ENCODE data around the gene WRNIP1. TPM values are rescaled to one million over a fixed set of nuclear protein-coding genes. Genes with fewer than 3 reads are reported as not detected.

Gene WRNIP1
- polyA plus RNA-seq, 1 experiment, result 28.0 TPM

DNA sequence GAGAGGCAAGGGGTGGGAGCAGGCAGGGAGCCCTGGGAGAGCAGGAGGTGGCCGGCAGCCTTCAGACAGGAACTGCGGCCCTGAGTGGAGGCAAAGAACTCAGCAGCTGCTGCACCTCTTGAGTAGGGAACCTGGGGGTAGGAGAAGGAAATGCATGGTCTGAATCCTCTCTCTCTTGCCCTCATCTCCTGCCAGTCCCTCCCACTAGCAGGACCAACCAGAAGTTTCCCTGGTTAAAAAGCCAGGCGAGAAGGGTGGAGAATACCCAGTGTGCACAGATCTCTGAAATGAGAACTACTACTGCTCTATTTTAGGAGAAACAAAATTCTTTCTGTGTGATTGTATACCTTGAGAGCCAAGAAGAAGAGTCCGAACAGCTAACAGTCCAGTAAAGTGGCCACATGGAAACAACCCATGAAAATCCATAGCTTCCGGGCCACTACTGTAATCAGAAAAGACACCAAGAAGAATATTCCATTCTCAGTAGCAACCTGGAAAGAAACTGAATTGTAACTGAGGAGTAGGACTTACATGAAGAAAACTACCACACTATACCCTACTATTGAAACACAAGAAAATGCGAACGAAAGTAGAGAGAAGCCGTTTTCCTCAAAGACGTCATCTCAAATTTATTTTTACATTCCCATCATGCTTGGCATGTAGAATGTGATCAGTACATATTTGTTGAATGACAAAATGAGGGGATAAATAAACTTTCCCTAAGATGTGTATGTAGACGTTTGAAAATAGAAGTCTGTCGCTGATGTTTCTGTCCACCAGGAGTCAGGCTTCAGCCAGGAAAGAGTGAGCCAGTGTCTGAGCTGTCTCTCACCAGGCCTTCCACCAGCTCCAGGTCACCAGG, 25.6 kb downstream of the WRNIP1 start:
- TF ChIP-seq, protein P1, sequence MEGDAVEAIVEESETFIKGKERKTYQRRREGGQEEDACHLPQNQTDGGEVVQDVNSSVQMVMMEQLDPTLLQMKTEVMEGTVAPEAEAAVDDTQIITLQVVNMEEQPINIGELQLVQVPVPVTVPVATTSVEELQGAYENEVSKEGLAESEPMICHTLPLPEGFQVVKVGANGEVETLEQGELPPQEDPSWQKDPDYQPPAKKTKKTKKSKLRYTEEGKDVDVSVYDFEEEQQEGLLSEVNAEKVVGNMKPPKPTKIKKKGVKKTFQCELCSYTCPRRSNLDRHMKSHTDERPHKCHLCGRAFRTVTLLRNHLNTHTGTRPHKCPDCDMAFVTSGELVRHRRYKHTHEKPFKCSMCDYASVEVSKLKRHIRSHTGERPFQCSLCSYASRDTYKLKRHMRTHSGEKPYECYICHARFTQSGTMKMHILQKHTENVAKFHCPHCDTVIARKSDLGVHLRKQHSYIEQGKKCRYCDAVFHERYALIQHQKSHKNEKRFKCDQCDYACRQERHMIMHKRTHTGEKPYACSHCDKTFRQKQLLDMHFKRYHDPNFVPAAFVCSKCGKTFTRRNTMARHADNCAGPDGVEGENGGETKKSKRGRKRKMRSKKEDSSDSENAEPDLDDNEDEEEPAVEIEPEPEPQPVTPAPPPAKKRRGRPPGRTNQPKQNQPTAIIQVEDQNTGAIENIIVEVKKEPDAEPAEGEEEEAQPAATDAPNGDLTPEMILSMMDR (IDR thresholded peaks at IDR 0.05; ENCODE audit: low read depth, low read length), result peak; percentile 88
- ChIA-PET CTCF (interaction anchor here (0.6 to 2.8 kb wide), 44 partner anchors 9 to 1194 kb away, joined by 3 to 50 read pairs (median 4); partner anchors contain the start of genes MYLK4 and SERPINB1), POLR2A (interaction anchor here (0.7 to 2.4 kb wide), 6 partner anchors 15 to 199 kb away, joined by 3 to 26 read pairs (median 6); partner anchors contain the start of genes SERPINB1 and WRNIP1)
- Histone ChIP-seq H3K27ac (ENCODE audit: low read depth, low read length) (peak overlapping the region; percentile 98), H3K27me3 (ENCODE audit: control insufficient read depth, insufficient read depth, low read length) (no peaks in the 10 kb centered on the region), H3K9me3 (ENCODE audit: control insufficient read depth, insufficient read depth, low read length) (no peaks in the 10 kb centered on the region), H3K4me3 (ENCODE audit: low read depth, low read length) (peak overlapping the region; percentile 23)
- DNase-seq (ENCODE audit: low read depth, low spot score), result peak; percentile 84

DNA sequence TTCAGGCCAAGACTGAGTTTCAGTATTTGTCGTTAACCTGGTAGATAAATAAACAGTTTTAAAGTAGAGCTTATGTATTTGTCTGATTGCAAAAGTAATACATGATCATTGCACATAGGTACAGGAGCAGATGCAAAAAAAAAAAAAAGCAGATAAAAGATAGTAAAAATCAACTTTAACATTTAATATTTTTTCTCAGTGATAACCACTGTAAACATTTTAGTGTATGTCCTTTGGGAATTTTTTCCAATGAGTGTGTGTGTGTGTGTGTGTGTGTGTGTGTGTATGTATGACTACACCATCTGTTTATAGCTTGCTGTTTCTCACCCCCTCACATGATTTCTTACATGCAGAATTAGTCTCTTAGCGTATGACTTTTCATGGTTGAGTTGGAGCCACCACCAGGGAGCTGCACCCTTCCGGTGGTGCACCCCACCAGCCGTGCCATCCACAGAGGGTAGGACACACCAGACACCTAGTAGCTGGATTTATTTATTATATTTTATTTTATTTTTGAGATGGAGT, 26.3 kb downstream of the WRNIP1 start:
- no peaks in the 10 kb centered on the region for H3K9me3 ChIP-seq (ENCODE audit: control insufficient read depth, insufficient read depth, low read length)
- no peak for DNase-seq (ENCODE audit: low read depth, low spot score)
- peak overlapping the region; percentile 98 for H3K27ac ChIP-seq (ENCODE audit: low read depth, low read length)
- TF ChIP-seq, protein P1 (IDR thresholded peaks at IDR 0.05; ENCODE audit: low read depth, low read length), result no peak
- POLR2A ChIA-PET, result interaction anchor here (0.7 to 2.4 kb wide), 5 partner anchors 26 to 198 kb away, joined by 5 to 26 read pairs (median 7); partner anchors contain the start of genes SERPINB1 and WRNIP1
- CTCF ChIA-PET, result interaction anchor here (0.6 to 2.8 kb wide), 40 partner anchors 9 to 1195 kb away, joined by 3 to 50 read pairs (median 4); partner anchors contain the start of genes MYLK4 and SERPINB1
- no peak overlapping the region for H3K4me3 ChIP-seq (ENCODE audit: low read depth, low read length)
- no peaks in the 10 kb centered on the region for H3K27me3 ChIP-seq (ENCODE audit: control insufficient read depth, insufficient read depth, low read length)

DNA sequence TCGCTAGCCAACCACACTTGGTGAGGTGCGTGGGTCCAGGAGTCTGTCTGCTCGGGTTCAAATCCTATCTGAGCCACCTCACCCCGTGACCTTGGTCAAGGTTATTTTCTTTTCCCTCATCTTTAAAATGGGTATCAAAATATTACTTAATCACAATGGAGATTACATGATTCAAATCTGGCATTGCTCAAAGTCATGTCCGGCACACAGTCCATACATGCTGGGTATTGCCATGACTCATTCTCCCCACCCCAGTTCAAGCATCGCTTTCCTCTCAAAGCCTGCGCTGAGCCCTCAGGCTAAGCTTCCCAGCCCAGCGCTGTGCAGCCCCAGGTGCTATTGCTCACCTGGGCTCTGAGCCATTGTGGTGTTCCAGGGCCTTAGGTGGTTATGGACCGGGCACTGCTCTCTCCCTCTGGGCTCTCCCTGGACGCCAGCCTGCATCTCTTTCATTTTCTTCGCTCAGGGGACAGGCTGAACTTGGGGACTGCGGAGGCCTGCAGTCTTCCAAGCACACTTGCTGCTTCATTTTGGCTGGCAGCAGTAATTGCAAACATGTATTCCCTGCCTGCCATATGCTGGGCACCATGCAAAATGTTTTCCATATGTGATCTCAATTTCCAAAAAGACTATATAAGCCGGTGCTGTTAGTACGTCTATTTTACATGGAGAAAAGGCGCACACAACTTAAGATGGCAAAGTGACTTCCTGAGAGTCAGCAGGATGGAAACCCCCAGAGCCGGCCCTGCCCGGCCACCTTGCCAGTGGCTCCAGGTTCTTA, 27.3 kb downstream of the WRNIP1 start:
- Histone ChIP-seq H3K27ac (ENCODE audit: low read depth, low read length) (peak overlapping the region; percentile 39), H3K27me3 (ENCODE audit: control insufficient read depth, insufficient read depth, low read length) (no peaks in the 10 kb centered on the region), H3K9me3 (ENCODE audit: control insufficient read depth, insufficient read depth, low read length) (no peaks in the 10 kb centered on the region), H3K4me3 (ENCODE audit: low read depth, low read length) (no peak overlapping the region)
- CTCF ChIA-PET, result interaction anchor here (1.0 to 2.7 kb wide), 22 partner anchors 8 to 1196 kb away, joined by 3 to 50 read pairs (median 6); partner anchors contain the start of genes MYLK4 and SERPINB1
- POLR2A ChIA-PET, result interaction anchor here (0.6 to 2.4 kb wide), 3 partner anchors 49 to 994 kb away, joined by 4 to 26 read pairs (median 10); partner anchors contain the start of gene SERPINB1
- DNase-seq (ENCODE audit: low read depth, low spot score), result no peak
- TF ChIP-seq, protein P1 (IDR thresholded peaks at IDR 0.05; ENCODE audit: low read depth, low read length), result no peak

DNA sequence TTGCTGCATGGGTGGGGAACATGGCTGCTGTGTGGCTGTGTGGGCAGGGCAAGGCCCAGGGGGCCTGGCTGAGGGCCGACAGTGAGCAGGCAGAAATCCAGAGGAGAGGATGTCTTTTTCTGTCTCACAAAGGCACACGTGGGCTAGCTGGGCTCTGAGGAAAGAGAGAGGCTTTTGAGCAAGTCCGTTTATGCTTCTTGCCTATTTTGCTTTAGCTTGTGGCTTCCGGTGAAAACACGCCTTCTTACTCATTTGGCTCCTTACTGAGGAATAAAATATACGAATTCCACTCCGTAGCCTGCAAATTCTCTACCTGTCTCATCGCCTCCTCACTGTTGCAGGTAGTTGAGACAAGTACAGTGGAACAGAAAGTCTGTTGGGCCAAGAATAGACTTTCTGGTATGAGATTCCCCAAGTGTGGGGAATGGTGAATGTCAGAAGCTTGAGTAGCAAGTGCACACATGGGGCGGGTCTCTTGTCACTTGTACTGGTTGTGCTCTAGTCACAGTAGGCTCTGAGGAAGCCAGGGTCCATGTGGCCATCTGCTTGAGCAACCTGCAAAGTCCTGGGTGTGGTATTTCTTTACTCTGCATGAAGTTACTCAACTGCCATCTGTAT, 28.4 kb downstream of the WRNIP1 start:
- no peak overlapping the region for H3K4me3 ChIP-seq (ENCODE audit: low read depth, low read length)
- ChIA-PET POLR2A (interaction anchor here (0.6 to 0.9 kb wide), 2 partner anchors 48 to 995 kb away, joined by 3 to 4 read pairs; partner anchors contain the start of gene SERPINB1), CTCF (interaction anchor here (0.7 to 1.0 kb wide), 2 partner anchors 44 to 47 kb away, joined by 3 to 4 read pairs; no protein-coding TSS in a partner anchor)
- DNase-seq (ENCODE audit: low read depth, low spot score), result no peak
- H3K27me3 ChIP-seq (ENCODE audit: control insufficient read depth, insufficient read depth, low read length), result no peaks in the 10 kb centered on the region
- no peak overlapping the region for H3K27ac ChIP-seq (ENCODE audit: low read depth, low read length)
- H3K9me3 ChIP-seq (ENCODE audit: control insufficient read depth, insufficient read depth, low read length), result no peaks in the 10 kb centered on the region
- TF ChIP-seq, protein P1 (IDR thresholded peaks at IDR 0.05; ENCODE audit: low read depth, low read length), result no peak

Measured in AG04450 (cell line).